PFSK-1 (cell line): ENCODE results near the gene TRPM6.

ENCODE experiments used
- FOXP2 ChIP-seq: optimal IDR thresholded peaks from 2 replicates; pipeline ENCODE3; 2011; ENCODE audit warnings: borderline replicate concordance, control low read depth, inconsistent platforms; ENCODE audit not compliant: insufficient read depth; ENCODE audit errors: extremely low read length, extremely low read depth
- POLR2AphosphoS5 ChIP-seq: IDR thresholded peaks from 2 replicates; pipeline ENCODE4 v1.6.1; 2012; ENCODE audit warnings: low read depth, mild to moderate bottlenecking, control low read depth, low read length, moderate library complexity
- REST ChIP-seq, 2 experiments: IDR thresholded peaks; 2 replicates each; pipeline versions ENCODE4 v1.6.1 to v1.8.0; 2011 to 2012; ENCODE audit warnings: low read depth in 2 of 2, low read length in 2 of 2, control low read depth in 1 of 2, inconsistent platforms in 1 of 2, mild to moderate bottlenecking in 1 of 2, moderate library complexity in 1 of 2; ENCODE audit not compliant: insufficient read depth in 1 of 2
- SIN3A ChIP-seq: IDR thresholded peaks from 2 replicates; pipeline ENCODE4 v1.6.1; 2012; ENCODE audit warnings: mild to moderate bottlenecking, low read length, moderate library complexity, borderline replicate concordance; ENCODE audit not compliant: insufficient read depth
- TAF1 ChIP-seq: IDR thresholded peaks from 2 replicates; pipeline ENCODE4 v1.6.1; 2012; ENCODE audit warnings: low read length, control low read depth, borderline replicate concordance; ENCODE audit not compliant: insufficient read depth

TRPM6 gene

GRCh38 chr9:74726581-74726980 lies 161.1 kb downstream of the TRPM6 start:
- TF ChIP-seq SIN3A (no peak), FOXP2 (no peak), TAF1 (no peak), POLR2AphosphoS5 (no peak), REST (IDR thresholded peaks at IDR 0.05; ENCODE audit: insufficient read depth in 1 of 2, low read depth in 2 of 2, low read length in 2 of 2) (no peak)

- no peak for TF ChIP-seq TAF1
- TF ChIP-seq FOXP2: no peak
- TF ChIP-seq POLR2AphosphoS5: no peak
- TF ChIP-seq REST (IDR thresholded peaks at IDR 0.05; ENCODE audit: insufficient read depth in 1 of 2, low read depth in 2 of 2, low read length in 2 of 2): no peak
- no peak for TF ChIP-seq SIN3A
These were observed 163.4 kb downstream of the TRPM6 start for GRCh38 chr9:74724317-74724716.

GRCh38 chr9:74721696-74722660 lies 165.7 kb downstream of the TRPM6 start:
- no peak for TF ChIP-seq FOXP2
- no peak for TF ChIP-seq REST (IDR thresholded peaks at IDR 0.05; ENCODE audit: insufficient read depth in 1 of 2, low read depth in 2 of 2, low read length in 2 of 2)
- TF ChIP-seq POLR2AphosphoS5: no peak
- no peak for TF ChIP-seq SIN3A
- TF ChIP-seq TAF1: no peak

GRCh38 chr9:74719306-74719705 lies 168.4 kb downstream of the TRPM6 start:
- no peak for TF ChIP-seq REST (IDR thresholded peaks at IDR 0.05; ENCODE audit: insufficient read depth in 1 of 2, low read depth in 2 of 2, low read length in 2 of 2)
- no peak for TF ChIP-seq FOXP2
- TF ChIP-seq SIN3A: no peak
- TF ChIP-seq POLR2AphosphoS5: no peak
- TF ChIP-seq TAF1: no peak
